GM21381 (cell line): Measurements from ENCODE around the gene MCM5.
"Not testable (repeated sequence)": the region's sequence is repeated elsewhere in the genome, so short reads cannot be mapped to it uniquely, and the experiment has no call there.

Experiments
- ATAC-seq: cut with Tn5 transposase; IDR thresholded peaks from one replicate; pipeline ENCODE4 v1.9.1; 2021; ENCODE audit warnings: mild to moderate bottlenecking, moderate library complexity; ENCODE audit not compliant: unreplicated experiment

The MCM5 gene

DNA sequence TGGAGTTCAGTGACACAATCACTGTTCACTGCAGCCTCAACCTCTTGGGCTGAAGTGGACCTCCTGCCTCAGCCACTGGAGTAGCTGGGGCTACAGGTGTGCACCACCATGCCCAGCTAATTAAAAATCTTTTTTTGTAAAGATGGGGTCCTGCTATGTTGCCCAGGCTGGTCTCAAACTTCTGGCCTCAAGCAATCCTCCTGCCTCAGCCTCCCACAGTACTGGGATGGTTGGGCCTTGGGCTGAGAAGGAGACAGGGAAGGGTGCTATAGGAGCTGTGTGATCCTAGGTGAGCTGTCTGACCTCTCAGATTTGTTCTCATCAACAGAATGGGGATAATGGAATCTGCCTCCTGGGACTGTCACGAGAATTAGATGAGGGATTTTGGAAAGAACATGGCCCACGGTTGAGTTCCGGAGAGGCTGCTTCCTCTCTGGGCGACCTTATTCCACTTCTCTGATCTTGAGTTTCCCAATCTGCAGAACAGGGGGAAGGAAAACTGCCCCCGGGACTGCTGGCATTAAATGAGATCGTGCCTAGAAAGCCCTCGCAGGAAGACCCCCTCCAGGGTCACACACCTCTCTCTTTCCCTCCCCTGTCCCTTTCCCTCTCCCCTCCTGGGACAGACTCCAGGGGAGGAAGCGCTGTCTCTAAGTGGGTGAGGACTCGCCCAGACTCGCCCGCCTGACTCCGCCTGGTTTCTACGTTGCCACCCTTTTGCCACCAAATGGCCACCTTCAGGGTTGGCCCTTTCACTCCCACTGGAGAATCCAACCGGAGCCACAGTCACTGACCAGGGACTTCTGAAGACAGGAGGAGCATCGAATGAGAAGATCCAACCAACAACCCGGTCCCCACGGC, 50.1 kb downstream of the MCM5 start:
- no peak for ATAC-seq

DNA sequence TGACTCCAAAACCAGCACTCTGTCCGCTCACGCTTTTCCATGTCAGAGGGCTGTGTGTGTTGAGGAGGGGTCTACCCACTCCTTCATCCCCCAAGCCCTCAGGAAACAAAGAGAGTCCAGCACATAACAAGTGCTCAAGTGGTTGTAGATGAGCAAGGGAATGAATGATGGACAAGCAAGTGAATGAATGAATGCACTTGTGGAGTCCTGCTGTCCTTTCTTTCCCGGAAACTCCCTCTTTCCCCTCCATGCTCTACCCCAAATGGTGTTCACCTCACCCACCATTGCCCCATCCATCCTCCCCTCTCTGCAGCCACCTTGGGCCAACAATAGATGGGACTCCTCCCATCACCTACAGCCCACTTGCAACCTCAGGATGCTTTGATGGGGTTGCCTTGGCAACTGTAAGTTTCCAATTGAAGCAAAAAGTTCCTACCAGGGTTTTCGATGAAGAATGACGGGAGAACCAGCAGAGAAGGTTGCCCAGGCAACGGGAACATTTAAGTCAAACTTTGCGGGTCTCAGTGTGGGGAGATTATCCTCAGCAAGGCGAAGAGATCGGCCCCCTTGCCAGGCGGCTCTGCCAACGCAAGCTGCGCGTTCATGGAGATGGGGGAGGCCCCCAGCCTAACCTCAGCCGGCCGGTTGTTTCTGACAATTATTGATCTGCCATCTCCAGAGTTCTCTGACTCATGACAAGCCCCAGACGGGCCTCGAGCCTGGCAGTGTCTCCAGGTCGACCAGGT, 51.1 kb downstream of the MCM5 start:
- ATAC-seq, result no peak

DNA sequence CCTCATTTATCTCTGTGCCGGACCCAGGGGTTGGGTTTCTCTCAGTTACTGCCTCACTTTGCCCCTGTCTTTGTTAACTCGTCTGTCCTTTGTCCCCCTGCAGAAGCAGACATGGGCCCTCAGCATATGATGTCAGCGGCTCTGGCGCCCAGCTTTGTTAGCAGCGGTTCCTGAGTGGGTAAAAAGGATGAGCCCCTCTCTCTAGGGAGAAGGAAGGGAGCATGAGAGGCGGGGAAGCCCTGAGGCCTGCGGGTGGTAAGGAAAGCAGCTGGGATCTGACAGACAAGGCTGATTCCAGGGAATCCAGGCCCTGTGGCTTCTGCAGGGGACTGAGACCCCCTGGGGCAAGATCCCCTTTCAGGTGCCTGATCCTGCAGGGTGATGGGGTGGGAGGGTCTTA, 51.7 kb downstream of the MCM5 start:
- ATAC-seq, result no peak

- no peak for ATAC-seq
These were observed 52.4 kb downstream of the MCM5 start for GRCh38 chr22:35452351-35452781.

GRCh38 chr22:35452810-35453743, 53.1 kb downstream of the MCM5 start:
- ATAC-seq, result no peak

DNA sequence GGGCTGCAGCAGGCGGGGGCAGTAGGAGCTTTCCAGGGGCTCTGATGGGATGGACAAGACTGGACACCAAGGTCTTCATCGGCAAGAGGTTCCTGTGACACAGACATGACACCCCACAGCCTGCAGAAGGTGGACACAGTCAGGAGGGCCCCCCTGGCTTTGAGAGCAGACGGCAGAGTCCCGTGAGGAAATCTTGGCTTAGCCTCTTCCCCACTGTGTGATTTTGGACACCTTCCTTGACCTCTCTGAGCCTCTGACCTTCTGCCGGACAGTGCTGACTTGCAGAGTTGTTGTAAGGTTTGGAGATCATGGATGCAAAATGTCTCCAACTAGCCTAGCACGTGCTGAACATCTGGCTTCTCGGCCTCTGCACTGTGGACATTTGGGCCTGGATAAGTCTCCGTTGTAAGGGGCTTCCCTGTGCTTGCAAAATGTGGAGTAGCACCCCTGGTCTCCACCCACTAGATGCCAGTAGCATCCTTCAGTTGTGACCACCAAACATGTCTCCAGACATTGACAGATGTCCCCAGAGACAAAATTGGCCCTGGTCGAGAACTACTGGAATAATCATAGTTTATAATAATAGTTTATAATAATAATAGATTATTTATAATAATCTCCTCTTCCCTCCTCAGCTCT, 54.6 kb downstream of the MCM5 start:
- ATAC-seq, result no peak

- ATAC-seq, result no peak
These were observed 55.6 kb downstream of the MCM5 start for GRCh38 chr22:35455529-35455928.

DNA sequence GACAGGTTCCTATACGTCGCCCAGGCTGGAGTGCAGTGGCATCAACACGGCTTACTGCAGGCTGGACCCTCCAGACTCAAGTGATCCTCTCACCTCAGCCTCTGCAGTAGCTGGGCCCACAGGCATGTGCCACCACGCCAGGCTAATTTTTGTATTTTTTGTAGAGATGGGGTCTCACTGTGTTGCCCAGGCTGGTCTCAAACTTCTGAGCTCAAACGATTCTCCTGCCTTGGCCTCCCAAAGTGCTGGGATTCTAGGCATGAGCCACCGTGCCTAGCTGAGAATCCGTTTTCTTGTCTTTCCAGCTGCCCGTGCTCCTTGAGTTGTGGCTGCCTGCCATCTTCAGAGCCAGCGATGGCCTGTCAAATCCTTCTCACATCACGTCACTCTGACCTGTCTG, 56.8 kb downstream of the MCM5 start:
- ATAC-seq, result no peak

GRCh38 chr22:35457729-35458546, 58.0 kb downstream of the MCM5 start:
- no peak for ATAC-seq

DNA sequence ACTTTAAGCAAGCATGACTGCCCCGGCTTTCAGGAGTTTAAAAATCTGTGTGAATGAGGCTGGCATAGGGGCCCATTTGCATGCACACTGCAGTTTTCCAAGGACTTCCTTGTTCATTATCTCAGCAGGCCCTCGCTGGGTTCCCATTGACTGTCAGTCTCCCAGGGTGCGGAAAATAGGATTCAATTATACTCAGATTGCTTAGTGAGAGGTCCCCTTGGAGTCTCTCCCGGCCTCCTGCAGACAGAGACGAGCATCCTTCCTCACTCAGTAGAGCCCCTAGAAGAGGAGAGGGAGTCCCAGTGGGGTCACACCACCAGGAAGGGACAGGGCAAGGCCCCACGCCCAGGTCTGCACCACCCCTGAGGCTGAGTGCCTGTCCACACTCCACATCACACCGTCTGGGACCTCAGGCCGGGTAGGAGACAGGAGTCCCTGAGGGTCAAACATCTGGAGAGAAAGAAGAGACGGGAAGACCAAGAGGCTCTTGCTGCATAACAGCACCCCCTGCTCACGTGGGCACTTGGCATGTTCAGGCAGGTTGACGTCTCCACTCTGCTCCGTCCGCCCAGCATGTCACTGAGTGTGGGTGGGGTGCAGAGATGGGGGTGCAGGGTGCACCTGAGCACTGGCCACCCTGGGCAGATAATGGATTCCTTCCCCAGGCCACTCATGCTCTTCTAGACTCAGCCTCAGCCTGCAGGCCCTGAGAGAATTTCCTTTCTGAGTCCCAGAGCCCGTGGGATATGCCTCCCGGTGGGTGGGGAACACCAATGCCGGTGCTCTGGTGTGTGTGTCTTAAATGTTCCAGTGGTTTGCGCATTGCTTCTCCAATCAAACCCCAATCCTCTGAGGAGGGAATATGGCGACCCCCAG, 58.8 kb downstream of the MCM5 start:
- no peak for ATAC-seq

DNA sequence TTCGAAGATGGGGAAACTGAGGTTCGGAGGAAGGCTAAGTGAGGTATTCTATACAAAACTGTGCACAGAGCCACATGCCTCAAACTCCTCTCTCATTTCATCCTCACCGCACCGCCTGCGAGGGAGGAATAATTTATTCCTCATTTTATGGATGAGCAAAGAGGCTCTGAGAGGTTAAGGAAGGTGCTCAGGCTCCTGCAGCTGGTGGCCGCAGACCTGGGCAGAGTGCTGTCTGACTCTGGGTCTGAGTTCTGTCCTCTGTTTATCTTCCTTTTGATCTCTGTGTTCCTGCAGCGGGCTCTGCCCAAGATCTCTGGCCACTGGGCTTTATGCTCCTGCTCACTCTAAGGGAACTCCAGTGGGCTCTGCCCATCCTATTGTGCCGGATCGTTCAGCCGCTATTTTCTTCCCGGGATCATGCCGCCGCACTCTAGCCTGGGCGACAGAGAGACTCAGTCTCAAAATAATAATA, 59.5 kb downstream of the MCM5 start:
- no peak for ATAC-seq

DNA sequence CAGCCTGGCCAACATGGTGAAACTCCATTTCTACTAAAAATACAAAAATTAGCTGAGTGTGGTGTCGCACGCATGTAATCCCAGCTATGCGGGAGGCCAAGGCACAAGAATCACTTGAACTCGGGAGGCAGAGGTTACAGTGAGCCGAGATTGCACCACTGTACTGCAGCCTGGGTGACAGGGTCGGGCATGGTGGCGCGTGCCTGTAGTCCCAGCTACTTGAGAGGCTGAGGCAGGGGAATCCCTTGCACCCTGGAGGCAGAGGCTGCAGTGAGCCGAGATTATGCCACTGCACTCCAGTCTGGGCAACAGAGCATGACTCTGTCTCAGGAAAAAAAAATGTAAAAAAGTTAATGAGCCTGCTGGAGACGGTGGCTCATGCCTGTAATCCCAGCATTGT, 60.0 kb downstream of the MCM5 start:
- ATAC-seq, result not testable (repeated sequence)

DNA sequence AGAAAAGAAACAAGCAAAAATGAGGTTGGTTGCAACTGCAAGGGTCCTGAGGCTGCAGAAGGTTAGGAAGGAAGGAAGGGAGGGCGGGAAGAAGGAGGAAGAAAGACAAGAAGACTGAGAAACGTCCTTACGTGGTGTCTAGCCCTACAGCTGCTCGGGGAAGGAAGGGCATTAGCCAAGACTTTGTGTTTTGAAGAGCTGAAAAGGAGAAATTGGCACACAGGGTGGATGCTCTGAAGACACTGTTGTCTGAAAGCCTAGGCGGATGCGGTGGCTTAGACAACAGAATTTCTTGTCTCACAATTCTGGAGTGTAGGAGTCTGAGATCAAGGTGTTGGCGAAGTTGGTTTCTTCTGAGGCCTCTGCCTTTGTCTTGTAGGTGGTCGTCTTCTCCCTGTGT, 60.7 kb downstream of the MCM5 start:
- ATAC-seq, result no peak

DNA sequence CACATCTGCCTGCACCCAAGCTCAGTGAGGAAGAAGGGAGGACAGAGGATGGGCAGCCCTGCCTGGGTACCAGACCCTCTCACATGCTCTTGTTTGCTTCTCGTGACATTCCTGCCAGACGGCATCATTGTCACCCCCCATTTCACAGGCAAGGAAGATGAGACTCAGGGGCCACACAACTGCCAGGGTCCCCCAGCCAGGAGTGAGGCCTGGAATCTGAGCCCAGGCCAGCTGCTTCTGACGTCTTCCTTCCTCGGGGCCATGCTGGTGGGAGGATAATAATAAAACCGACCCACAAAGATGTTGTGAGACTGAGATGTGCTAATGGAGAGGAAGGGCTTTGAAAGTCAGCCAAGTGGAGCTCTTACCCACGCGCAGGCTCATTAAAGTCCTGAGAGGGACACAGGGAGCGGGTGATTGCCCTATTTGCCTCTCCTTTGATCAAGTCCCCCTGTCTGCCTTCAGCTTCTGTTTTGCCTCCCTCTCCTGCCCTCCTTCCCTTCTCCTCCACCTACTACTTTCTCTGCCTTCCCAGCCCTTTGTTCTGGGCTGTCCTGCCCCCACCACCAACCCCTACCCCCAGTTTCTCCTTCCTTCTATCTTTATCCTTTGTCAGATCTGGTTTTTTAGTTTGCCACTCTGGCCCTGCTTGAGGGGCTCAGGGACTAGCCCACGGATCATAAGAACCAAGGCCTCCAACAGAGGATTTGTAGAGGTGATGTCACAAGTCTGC, 62.7 kb downstream of the MCM5 start:
- ATAC-seq, result no peak

DNA sequence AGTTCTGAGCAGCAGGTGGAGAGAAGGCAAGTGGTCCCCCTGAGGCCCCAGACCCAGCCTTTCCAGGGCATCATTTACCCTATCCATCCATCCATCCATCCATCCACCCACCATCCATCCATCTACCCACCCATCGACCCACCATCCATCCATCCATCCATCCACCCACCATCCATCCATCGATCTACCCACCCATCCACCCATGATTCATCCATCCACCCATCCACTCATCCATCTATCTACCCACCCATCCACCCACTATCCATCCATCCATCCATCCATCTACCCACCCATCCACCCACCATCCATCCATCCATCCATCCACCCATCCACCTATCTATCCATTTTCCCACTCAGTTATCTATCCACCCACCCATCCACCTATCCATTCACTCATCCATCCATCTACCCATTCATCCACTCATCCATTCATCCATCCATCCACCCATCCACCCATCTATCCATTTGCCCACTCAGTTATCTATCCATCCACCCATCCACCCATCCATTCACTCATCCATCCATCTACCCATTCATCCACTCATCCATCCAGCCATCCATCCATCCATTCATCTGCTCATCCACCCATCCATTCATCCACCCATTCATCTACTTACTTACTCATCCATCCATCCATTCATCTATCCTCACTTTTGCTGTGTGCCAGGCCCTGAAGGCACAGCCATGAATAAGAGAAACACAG, 63.4 kb downstream of the MCM5 start:
- no peak for ATAC-seq

- ATAC-seq, result no peak
These were observed 64.5 kb downstream of the MCM5 start for GRCh38 chr22:35464399-35464798.

DNA sequence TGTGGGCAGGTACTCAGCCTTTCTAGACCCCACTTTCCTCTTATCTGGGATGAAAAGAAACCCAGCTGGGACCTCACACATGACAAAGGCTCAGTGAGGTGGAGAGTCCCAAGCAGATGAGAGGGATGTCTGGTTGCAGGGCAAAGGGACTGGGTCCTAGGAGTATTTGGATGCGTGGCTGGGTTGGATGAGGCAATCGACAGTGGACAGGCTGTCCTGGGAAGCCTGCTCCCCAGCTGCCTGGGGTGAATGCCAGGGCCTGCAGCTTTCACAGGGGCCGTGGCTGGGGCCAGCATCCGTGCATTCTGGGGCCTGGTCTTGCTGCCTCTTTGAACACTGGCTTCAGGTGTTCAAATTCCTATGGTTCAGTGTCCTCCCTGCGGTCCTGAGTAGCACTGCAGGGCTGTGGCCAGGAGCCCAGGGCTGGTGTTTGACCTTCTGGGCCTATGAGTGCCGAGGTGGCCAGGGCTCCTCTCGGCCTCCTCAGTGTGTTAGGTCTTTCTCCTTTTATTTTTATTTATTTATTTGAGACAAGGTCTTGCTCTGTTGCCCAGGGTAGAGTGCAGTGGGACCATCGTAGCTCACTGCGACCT, 65.3 kb downstream of the MCM5 start:
- ATAC-seq, result no peak
